RWPE2 (cell line): ENCODE results near the gene CNOT6L.
A peak's percentile ranks its signal among the peaks of the same experiment; 100 is the strongest.

Source experiments
- ATAC-seq: fragments of 200-7000 bp; cut with Tn5 transposase; 3 replicates; pipeline ENCODE4 v1.9.1; 2021; ENCODE audit warnings: low read depth
- DNase-seq: peaks from one replicate; pipeline ENCODE4 v3.0.0-alpha.2; 2020; ENCODE audit warnings: low spot score
- H3K27ac ChIP-seq: fragments of 450-650 bp; 2 replicates; pipeline ENCODE4 v1.5.1; 2017; ENCODE audit warnings: mild to moderate bottlenecking; ENCODE audit not compliant: poor library complexity, severe bottlenecking
- H3K27me3 ChIP-seq: fragments of 250-450 bp; sonication (Bioruptor Pico); 2 replicates; pipeline ENCODE4 v1.5.1; 2021; ENCODE audit warnings: mild to moderate bottlenecking, moderate library complexity; ENCODE audit not compliant: insufficient read depth, poor library complexity, severe bottlenecking
- H3K36me3 ChIP-seq: fragments of 250-450 bp; sonication (Bioruptor Pico); 2 replicates; pipeline ENCODE4 v1.5.1; 2020; ENCODE audit warnings: low read depth, mild to moderate bottlenecking, moderate library complexity
- H3K4me1 ChIP-seq: fragments of 250-450 bp; sonication (Bioruptor Pico); 2 replicates; pipeline ENCODE4 v1.5.1; 2021; ENCODE audit warnings: mild to moderate bottlenecking, moderate library complexity; ENCODE audit not compliant: insufficient read depth, poor library complexity, severe bottlenecking
- H3K4me3 ChIP-seq: fragments of 250-450 bp; sonication (Bioruptor Pico); 2 replicates; pipeline ENCODE4 v1.5.1; 2021; ENCODE audit warnings: mild to moderate bottlenecking, moderate library complexity; ENCODE audit not compliant: severe bottlenecking
- H3K9me3 ChIP-seq: fragments of 250-450 bp; sonication (Bioruptor Pico); 2 replicates; pipeline ENCODE4 v1.5.1; 2021; ENCODE audit warnings: mild to moderate bottlenecking, moderate library complexity; ENCODE audit not compliant: severe bottlenecking
- CTCF ChIP-seq: fragments of 450-650 bp; IDR thresholded peaks from one replicate; pipeline ENCODE4 v1.5.1; 2017; ENCODE audit warnings: mild to moderate bottlenecking, moderate library complexity; ENCODE audit not compliant: poor library complexity, severe bottlenecking

CNOT6L gene

GRCh38 chr4:77818073-77818601 lies 1.0 kb downstream of the CNOT6L start:
- peak; percentile 69 for ATAC-seq
- peaks cover 15% of the 10 kb centered on the region for H3K4me1 ChIP-seq
- H3K27ac ChIP-seq = peak overlapping the region; percentile 86
- H3K36me3 ChIP-seq = peaks cover 6% of the 10 kb centered on the region; the same call in 1 of the 2 replicates
- peak; percentile 70 for DNase-seq
- H3K9me3 ChIP-seq = no peaks in the 10 kb centered on the region
- no peaks in the 10 kb centered on the region for H3K27me3 ChIP-seq
- peak overlapping the region; percentile 79 for H3K4me3 ChIP-seq
- peak; percentile 62 for TF ChIP-seq CTCF

GRCh38 chr4:77817304-77818072 lies 1.7 kb downstream of the CNOT6L start:
- Histone ChIP-seq H3K4me1 (peaks cover 15% of the 10 kb centered on the region), H3K27ac (peak overlapping the region; percentile 86), H3K36me3 (peaks cover 6% of the 10 kb centered on the region; the same call in 1 of the 2 replicates), H3K4me3 (peak overlapping the region; percentile 79), H3K27me3 (no peaks in the 10 kb centered on the region), H3K9me3 (peaks cover 2% of the 10 kb centered on the region)
- no peak for TF ChIP-seq CTCF
- DNase-seq (no peak), ATAC-seq (peak; percentile 1)

- H3K4me1 ChIP-seq = peaks cover 14% of the 10 kb centered on the region
- DNase-seq (no peak), ATAC-seq (no peak)
- H3K27me3 ChIP-seq = no peaks in the 10 kb centered on the region
- no peak overlapping the region for H3K27ac ChIP-seq
- no peak for TF ChIP-seq CTCF
- no peak overlapping the region for H3K4me3 ChIP-seq
- H3K9me3 ChIP-seq = peaks cover 2% of the 10 kb centered on the region
- peaks cover 6% of the 10 kb centered on the region; the same call in 1 of the 2 replicates for H3K36me3 ChIP-seq
Measured at GRCh38 chr4:77816546-77816945, 2.6 kb downstream of the CNOT6L start.

GRCh38 chr4:77815636-77816035 lies 3.5 kb downstream of the CNOT6L start:
- DNase-seq (no peak), ATAC-seq (no peak)
- no peak overlapping the region for H3K27ac ChIP-seq
- no peak for TF ChIP-seq CTCF
- H3K36me3 ChIP-seq = peaks cover 9% of the 10 kb centered on the region; the same call in 1 of the 2 replicates
- H3K4me1 ChIP-seq = peaks cover 7% of the 10 kb centered on the region
- no peaks in the 10 kb centered on the region for H3K27me3 ChIP-seq
- H3K9me3 ChIP-seq = peaks cover 2% of the 10 kb centered on the region
- H3K4me3 ChIP-seq = no peak overlapping the region

- Histone ChIP-seq H3K36me3 (0 out of 2 replicates have a peak, but pooled peaks cover 2% of the 10 kb centered on the region), H3K4me3 (no peak overlapping the region), H3K9me3 (no peaks in the 10 kb centered on the region), H3K27me3 (no peaks in the 10 kb centered on the region), H3K27ac (no peak overlapping the region), H3K4me1 (no peaks in the 10 kb centered on the region)
- DNase-seq = no peak
- no peak for TF ChIP-seq CTCF
- no peak for ATAC-seq
Measured at GRCh38 chr4:77805840-77806239, 13.3 kb downstream of the CNOT6L start.
